GM23338 (cell line): ENCODE results near the gene VGLL4. TPM values are rescaled to one million over a fixed set of nuclear protein-coding genes. Genes with fewer than 3 reads are reported as not detected.
A peak's percentile ranks its signal among the peaks of the same experiment; 100 is the strongest.

Experiments
- ATAC-seq: fragments of 200-7000 bp; cut with Tn5 transposase; 3 replicates; pipeline ENCODE4 v1.9.1; 2020
- DNase-seq: peaks from one replicate; pipeline ENCODE4 v3.0.0-alpha.2; 2015; ENCODE audit warnings: low spot score
- H2AFZ ChIP-seq: fragments of 200-600 bp; sonication (generic); 2 replicates; pipeline ENCODE4 v1.8.0; 2016; ENCODE audit warnings: antibody characterized with exemption, mild to moderate bottlenecking, moderate library complexity
- H3F3A ChIP-seq: fragments of 200-600 bp; sonication (generic); replicated peaks from 2 replicates; pipeline ENCODE4 v1.8.0; 2017; ENCODE audit warnings: antibody characterized with exemption, mixed run types, low read depth
- H3K27ac ChIP-seq: fragments of 200-600 bp; sonication (generic); 2 replicates; pipeline ENCODE4 v1.6.1; 2016; ENCODE audit warnings: low read depth
- H3K27me3 ChIP-seq: fragments of 200-600 bp; sonication (generic); 2 replicates; pipeline ENCODE4 v1.8.0; 2016; ENCODE audit warnings: mild to moderate bottlenecking, mixed run types, moderate library complexity; ENCODE audit not compliant: insufficient read depth
- H3K36me3 ChIP-seq: fragments of 200-600 bp; sonication (generic); 2 replicates; pipeline ENCODE4 v1.8.0; 2016; ENCODE audit warnings: mild to moderate bottlenecking; ENCODE audit not compliant: insufficient read depth
- H3K4me1 ChIP-seq: fragments of 200-600 bp; sonication (generic); 2 replicates; pipeline ENCODE4 v1.8.0; 2016; ENCODE audit warnings: mild to moderate bottlenecking, moderate library complexity; ENCODE audit not compliant: insufficient read depth
- H3K4me2 ChIP-seq: fragments of 200-600 bp; sonication (generic); 2 replicates; pipeline ENCODE4 v1.7.1; 2017; ENCODE audit warnings: mixed run types
- H3K4me3 ChIP-seq: fragments of 200-600 bp; sonication (generic); 2 replicates; pipeline ENCODE4 v1.6.1; 2016; ENCODE audit warnings: mixed run types
- H3K79me2 ChIP-seq: fragments of 200-600 bp; sonication (generic); replicated peaks from 2 replicates; pipeline ENCODE4 v1.8.0; 2017; ENCODE audit warnings: mild to moderate bottlenecking; ENCODE audit not compliant: insufficient read depth
- H3K9me2 ChIP-seq: fragments of 200-600 bp; sonication (generic); 2 replicates; pipeline ENCODE4 v1.8.0; 2017; ENCODE audit not compliant: insufficient read depth
- H4K20me1 ChIP-seq: fragments of 200-600 bp; sonication (generic); replicated peaks from 2 replicates; pipeline ENCODE4 v1.8.0; 2017; ENCODE audit warnings: mild to moderate bottlenecking; ENCODE audit not compliant: insufficient read depth
- H3K27ac Mint-ChIP-seq: 2 replicates; pipeline ENCODE4 v1.8.0; 2020; ENCODE audit warnings: inconsistent platforms, mild to moderate bottlenecking, moderate library complexity, mixed read lengths
- H3K27me3 Mint-ChIP-seq: 3 replicates; pipeline ENCODE4 v1.8.0; 2022; ENCODE audit warnings: low read depth, mild to moderate bottlenecking, moderate library complexity, mixed read lengths, inconsistent platforms; ENCODE audit not compliant: insufficient read depth, poor library complexity
- H3K36me3 Mint-ChIP-seq: 3 replicates; pipeline ENCODE4 v1.8.0; 2021; ENCODE audit warnings: low read depth, mild to moderate bottlenecking, inconsistent platforms, moderate library complexity, mixed read lengths
- H3K4me1 Mint-ChIP-seq: 3 replicates; pipeline ENCODE4 v1.8.0; 2020; ENCODE audit warnings: mild to moderate bottlenecking, inconsistent platforms, mixed read lengths
- H3K4me3 Mint-ChIP-seq: 3 replicates; pipeline ENCODE4 v1.8.0; 2021; ENCODE audit warnings: moderate library complexity, mild to moderate bottlenecking, inconsistent platforms, mixed read lengths
- H3K9me3 Mint-ChIP-seq: 3 replicates; pipeline ENCODE4 v1.8.0; 2020; ENCODE audit warnings: moderate library complexity, mild to moderate bottlenecking, inconsistent platforms, mixed read lengths
- ETS1 ChIP-seq: IDR thresholded peaks from 2 replicates; pipeline ENCODE4 v1.6.1; 2016; ENCODE audit warnings: antibody characterized with exemption
- EZH2 ChIP-seq: fragments of 200-600 bp; sonication (generic); IDR thresholded peaks from one replicate; pipeline ENCODE4 v1.8.0; 2017; ENCODE audit warnings: antibody characterized with exemption, mild to moderate bottlenecking, low read depth; ENCODE audit not compliant: unreplicated experiment
- EZH2phosphoT487 ChIP-seq: fragments of 200-600 bp; sonication (generic); IDR thresholded peaks from one replicate; pipeline ENCODE4 v1.8.1; 2018; ENCODE audit warnings: antibody characterized with exemption; ENCODE audit not compliant: unreplicated experiment
- NANOG ChIP-seq: IDR thresholded peaks from 2 replicates; pipeline ENCODE4 v1.6.1; 2016; ENCODE audit warnings: antibody characterized with exemption, borderline replicate concordance
- STAT1 ChIP-seq: IDR thresholded peaks from one replicate; pipeline ENCODE4 v1.6.1; 2016; ENCODE audit warnings: antibody characterized with exemption; ENCODE audit not compliant: unreplicated experiment
- ZNF331 ChIP-seq: fragments of 250-450 bp; sonication (Bioruptor Pico); IDR thresholded peaks from 2 replicates; pipeline ENCODE4 v1.5.0; 2020; ENCODE audit warnings: low read depth, mild to moderate bottlenecking, moderate library complexity
- polyA plus RNA-seq: library from polyadenylated mRNA; unstranded; fragments of >200 nt; fragmentation: Nextera tagmentation; extraction: Ambion mirVana; gene quantifications from 2 replicates; pipeline ENCODE4 v1.2.1, GENCODE V29; 2016
- total RNA-seq: library from RNA; depleted of rRNA; stranded (reverse); fragments of >200 nt; shearing (Covaris generic); gene quantifications from 2 replicates; pipeline ENCODE4 v1.2.3, GENCODE V29; 2014
- TF ChIP-seq, protein P1 (sequence below): IDR thresholded peaks from one replicate; pipeline ENCODE4 v1.6.1; 2018; ENCODE audit warnings: antibody characterized with exemption; ENCODE audit not compliant: unreplicated experiment
- TF ChIP-seq, protein P2 (sequence below): fragments of 250-450 bp; sonication (Bioruptor Pico); IDR thresholded peaks from 2 replicates; pipeline ENCODE4 v1.5.0; 2020; ENCODE audit warnings: mild to moderate bottlenecking, moderate library complexity

VGLL4 gene
- total and polyA plus RNA-seq, 2 experiments from 2014 or later = 20.8 to 45.9 TPM

GRCh38 chr3:11602886-11603527, 40.7 kb downstream of the VGLL4 start:
- H3K4me3 ChIP-seq = no peak overlapping the region
- H3K27ac ChIP-seq = no peak overlapping the region
- ATAC-seq (no peak), DNase-seq (no peak)
- no peaks in the 10 kb centered on the region for H3K9me2 ChIP-seq
- H3K36me3 ChIP-seq = no peaks in the 10 kb centered on the region; the same call in 1 of the 2 replicates
- peaks cover 76% of the 10 kb centered on the region for H3K79me2 ChIP-seq
- Mint-ChIP-seq H3K27me3 (peaks cover 8% of the 10 kb centered on the region), H3K9me3 (peaks cover 5% of the 10 kb centered on the region; the same call in 1 of the 3 replicates), H3K27ac (peak overlapping the region; percentile 54), H3K4me3 (no peak overlapping the region), H3K4me1 (peaks cover 75% of the 10 kb centered on the region), H3K36me3 (peaks cover 38% of the 10 kb centered on the region)
- no peaks in the 10 kb centered on the region for H3F3A ChIP-seq
- peaks cover 11% of the 10 kb centered on the region; the same call in 1 of the 2 replicates for H4K20me1 ChIP-seq
- no peak overlapping the region for H2AFZ ChIP-seq
- no peak overlapping the region for H3K4me2 ChIP-seq
- no peaks in the 10 kb centered on the region for H3K27me3 ChIP-seq
- peaks cover 51% of the 10 kb centered on the region for H3K4me1 ChIP-seq
- TF ChIP-seq ETS1 (no peak), ZNF331 (no peak), EZH2phosphoT487 (no peak), NANOG (no peak), EZH2 (no peak), STAT1 (no peak)
- TF ChIP-seq, protein P1, sequence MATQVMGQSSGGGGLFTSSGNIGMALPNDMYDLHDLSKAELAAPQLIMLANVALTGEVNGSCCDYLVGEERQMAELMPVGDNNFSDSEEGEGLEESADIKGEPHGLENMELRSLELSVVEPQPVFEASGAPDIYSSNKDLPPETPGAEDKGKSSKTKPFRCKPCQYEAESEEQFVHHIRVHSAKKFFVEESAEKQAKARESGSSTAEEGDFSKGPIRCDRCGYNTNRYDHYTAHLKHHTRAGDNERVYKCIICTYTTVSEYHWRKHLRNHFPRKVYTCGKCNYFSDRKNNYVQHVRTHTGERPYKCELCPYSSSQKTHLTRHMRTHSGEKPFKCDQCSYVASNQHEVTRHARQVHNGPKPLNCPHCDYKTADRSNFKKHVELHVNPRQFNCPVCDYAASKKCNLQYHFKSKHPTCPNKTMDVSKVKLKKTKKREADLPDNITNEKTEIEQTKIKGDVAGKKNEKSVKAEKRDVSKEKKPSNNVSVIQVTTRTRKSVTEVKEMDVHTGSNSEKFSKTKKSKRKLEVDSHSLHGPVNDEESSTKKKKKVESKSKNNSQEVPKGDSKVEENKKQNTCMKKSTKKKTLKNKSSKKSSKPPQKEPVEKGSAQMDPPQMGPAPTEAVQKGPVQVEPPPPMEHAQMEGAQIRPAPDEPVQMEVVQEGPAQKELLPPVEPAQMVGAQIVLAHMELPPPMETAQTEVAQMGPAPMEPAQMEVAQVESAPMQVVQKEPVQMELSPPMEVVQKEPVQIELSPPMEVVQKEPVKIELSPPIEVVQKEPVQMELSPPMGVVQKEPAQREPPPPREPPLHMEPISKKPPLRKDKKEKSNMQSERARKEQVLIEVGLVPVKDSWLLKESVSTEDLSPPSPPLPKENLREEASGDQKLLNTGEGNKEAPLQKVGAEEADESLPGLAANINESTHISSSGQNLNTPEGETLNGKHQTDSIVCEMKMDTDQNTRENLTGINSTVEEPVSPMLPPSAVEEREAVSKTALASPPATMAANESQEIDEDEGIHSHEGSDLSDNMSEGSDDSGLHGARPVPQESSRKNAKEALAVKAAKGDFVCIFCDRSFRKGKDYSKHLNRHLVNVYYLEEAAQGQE = no peak
- TF ChIP-seq, protein P2, sequence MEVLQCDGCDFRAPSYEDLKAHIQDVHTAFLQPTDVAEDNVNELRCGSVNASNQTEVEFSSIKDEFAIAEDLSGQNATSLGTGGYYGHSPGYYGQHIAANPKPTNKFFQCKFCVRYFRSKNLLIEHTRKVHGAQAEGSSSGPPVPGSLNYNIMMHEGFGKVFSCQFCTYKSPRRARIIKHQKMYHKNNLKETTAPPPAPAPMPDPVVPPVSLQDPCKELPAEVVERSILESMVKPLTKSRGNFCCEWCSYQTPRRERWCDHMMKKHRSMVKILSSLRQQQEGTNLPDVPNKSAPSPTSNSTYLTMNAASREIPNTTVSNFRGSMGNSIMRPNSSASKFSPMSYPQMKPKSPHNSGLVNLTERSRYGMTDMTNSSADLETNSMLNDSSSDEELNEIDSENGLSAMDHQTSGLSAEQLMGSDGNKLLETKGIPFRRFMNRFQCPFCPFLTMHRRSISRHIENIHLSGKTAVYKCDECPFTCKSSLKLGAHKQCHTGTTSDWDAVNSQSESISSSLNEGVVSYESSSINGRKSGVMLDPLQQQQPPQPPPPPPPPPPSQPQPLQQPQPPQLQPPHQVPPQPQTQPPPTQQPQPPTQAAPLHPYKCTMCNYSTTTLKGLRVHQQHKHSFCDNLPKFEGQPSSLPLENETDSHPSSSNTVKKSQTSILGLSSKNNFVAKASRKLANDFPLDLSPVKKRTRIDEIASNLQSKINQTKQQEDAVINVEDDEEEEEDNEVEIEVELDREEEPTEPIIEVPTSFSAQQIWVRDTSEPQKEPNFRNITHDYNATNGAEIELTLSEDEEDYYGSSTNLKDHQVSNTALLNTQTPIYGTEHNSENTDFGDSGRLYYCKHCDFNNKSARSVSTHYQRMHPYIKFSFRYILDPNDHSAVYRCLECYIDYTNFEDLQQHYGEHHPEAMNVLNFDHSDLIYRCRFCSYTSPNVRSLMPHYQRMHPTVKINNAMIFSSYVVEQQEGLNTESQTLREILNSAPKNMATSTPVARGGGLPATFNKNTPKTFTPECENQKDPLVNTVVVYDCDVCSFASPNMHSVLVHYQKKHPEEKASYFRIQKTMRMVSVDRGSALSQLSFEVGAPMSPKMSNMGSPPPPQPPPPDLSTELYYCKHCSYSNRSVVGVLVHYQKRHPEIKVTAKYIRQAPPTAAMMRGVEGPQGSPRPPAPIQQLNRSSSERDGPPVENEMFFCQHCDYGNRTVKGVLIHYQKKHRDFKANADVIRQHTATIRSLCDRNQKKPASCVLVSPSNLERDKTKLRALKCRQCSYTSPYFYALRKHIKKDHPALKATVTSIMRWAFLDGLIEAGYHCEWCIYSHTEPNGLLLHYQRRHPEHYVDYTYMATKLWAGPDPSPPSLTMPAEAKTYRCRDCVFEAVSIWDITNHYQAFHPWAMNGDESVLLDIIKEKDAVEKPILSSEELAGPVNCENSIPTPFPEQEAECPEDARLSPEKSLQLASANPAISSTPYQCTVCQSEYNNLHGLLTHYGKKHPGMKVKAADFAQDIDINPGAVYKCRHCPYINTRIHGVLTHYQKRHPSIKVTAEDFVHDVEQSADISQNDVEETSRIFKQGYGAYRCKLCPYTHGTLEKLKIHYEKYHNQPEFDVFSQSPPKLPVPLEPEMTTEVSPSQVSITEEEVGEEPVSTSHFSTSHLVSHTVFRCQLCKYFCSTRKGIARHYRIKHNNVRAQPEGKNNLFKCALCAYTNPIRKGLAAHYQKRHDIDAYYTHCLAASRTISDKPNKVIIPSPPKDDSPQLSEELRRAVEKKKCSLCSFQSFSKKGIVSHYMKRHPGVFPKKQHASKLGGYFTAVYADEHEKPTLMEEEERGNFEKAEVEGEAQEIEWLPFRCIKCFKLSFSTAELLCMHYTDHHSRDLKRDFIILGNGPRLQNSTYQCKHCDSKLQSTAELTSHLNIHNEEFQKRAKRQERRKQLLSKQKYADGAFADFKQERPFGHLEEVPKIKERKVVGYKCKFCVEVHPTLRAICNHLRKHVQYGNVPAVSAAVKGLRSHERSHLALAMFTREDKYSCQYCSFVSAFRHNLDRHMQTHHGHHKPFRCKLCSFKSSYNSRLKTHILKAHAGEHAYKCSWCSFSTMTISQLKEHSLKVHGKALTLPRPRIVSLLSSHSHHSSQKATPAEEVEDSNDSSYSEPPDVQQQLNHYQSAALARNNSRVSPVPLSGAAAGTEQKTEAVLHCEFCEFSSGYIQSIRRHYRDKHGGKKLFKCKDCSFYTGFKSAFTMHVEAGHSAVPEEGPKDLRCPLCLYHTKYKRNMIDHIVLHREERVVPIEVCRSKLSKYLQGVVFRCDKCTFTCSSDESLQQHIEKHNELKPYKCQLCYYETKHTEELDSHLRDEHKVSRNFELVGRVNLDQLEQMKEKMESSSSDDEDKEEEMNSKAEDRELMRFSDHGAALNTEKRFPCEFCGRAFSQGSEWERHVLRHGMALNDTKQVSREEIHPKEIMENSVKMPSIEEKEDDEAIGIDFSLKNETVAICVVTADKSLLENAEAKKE (CRISPR knock-in tag) = no peak
